ENCODE results near the gene TMEM101.

DNA sequence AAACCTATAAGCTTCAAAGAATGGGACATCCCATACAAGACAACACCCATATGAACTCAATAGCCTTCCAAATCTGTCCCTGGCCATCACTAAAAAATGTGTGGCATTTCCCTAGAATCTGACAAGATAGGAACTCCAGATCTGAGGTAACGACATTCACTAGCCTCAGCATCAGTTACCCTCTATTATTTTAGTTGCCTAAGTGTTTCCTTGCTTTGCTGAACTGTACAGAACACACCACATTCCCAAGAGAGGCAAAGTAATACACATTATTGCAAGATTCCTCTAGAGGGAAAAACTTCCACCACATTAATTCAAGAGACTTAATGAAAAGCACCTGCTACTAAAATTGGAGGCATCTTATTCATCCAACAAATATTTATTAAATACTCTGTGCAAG is 46.7 kb upstream of the TMEM101 start:
- no peak for TF ChIP-seq CTCF (IDR thresholded peaks at IDR 0.05)
- no peak for TF ChIP-seq POLR2A (IDR thresholded peaks at IDR 0.05)
- no peak for TF ChIP-seq POLR2AphosphoS5 (IDR thresholded peaks at IDR 0.05; ENCODE audit: insufficient read depth in 1 of 2, low read depth in 1 of 2)

Data from vagina (tissue), 2 donors.